EL (cell line): ENCODE data around the gene PSAP.

Experiments used
- DNase-seq: peaks from one replicate; pipeline ENCODE4 v3.0.0-alpha.2; 2016

Gene PSAP

GRCh38 chr10:71806704-71807556 lies 44.1 kb downstream of the PSAP start:
- DNase-seq: no peak

- DNase-seq: no peak
Observed at GRCh38 chr10:71805776-71806703, 45.0 kb downstream of the PSAP start.

GRCh38 chr10:71804077-71804476 lies 47.0 kb downstream of the PSAP start:
- no peak for DNase-seq

- DNase-seq: no peak
Observed at GRCh38 chr10:71802715-71803488, 48.1 kb downstream of the PSAP start.

- no peak for DNase-seq
Observed at GRCh38 chr10:71802235-71802634, 48.8 kb downstream of the PSAP start.

- no peak for DNase-seq
Observed at GRCh38 chr10:71801361-71801760, 49.7 kb downstream of the PSAP start.

GRCh38 chr10:71799608-71800453 lies 51.2 kb downstream of the PSAP start:
- no peak for DNase-seq

- DNase-seq: no peak
Observed at GRCh38 chr10:71799112-71799511, 51.9 kb downstream of the PSAP start.

- DNase-seq: no peak
Observed at GRCh38 chr10:71798308-71798624, 52.8 kb downstream of the PSAP start.

GRCh38 chr10:71797533-71798307 lies 53.3 kb downstream of the PSAP start:
- DNase-seq: no peak

GRCh38 chr10:71796749-71797405 lies 54.2 kb downstream of the PSAP start:
- no peak for DNase-seq

GRCh38 chr10:71795248-71795647 lies 55.8 kb downstream of the PSAP start:
- DNase-seq: no peak

GRCh38 chr10:71790749-71791440 lies 60.2 kb downstream of the PSAP start:
- no peak for DNase-seq

GRCh38 chr10:71789871-71790270 lies 61.2 kb downstream of the PSAP start:
- DNase-seq: no peak

GRCh38 chr10:71788954-71789353 lies 62.1 kb downstream of the PSAP start:
- no peak for DNase-seq

GRCh38 chr10:71784679-71785272 lies 66.3 kb downstream of the PSAP start:
- DNase-seq: no peak

- DNase-seq: no peak
Observed at GRCh38 chr10:71783917-71784678, 67.0 kb downstream of the PSAP start.

- no peak for DNase-seq
Observed at GRCh38 chr10:71782917-71783490, 68.0 kb downstream of the PSAP start.
